Measurements from ENCODE around the gene HACL1.

The HACL1 gene

GRCh38 chr3:15601399-15602145 is at the start of gene HACL1, which contains the start of gene BTD:
Gene HACL1, minus strand, starts transcription at chr3:15601569. Its CDS starts 106 bp downstream, at chr3:15601463.
Gene BTD, plus strand, starts transcription at chr3:15601745. Its CDS starts 33,695 bp downstream, at chr3:15635440.
- DNase-seq (ENCODE audit: low spot score), result peak; percentile 96

- no peak for DNase-seq (ENCODE audit: low spot score)
Measured at GRCh38 chr3:15649858-15650257, 48.5 kb upstream of the HACL1 start.

- DNase-seq (ENCODE audit: low spot score), result no peak
Measured at GRCh38 chr3:15649341-15649740, 48.0 kb upstream of the HACL1 start.

- DNase-seq (ENCODE audit: low spot score), result peak; percentile 67
Measured at GRCh38 chr3:15647611-15648167, 46.3 kb upstream of the HACL1 start.

- peak; percentile 95 for DNase-seq (ENCODE audit: low spot score)
Measured at GRCh38 chr3:15646851-15647511, 45.6 kb upstream of the HACL1 start.

GRCh38 chr3:15645740-15646501 is 44.6 kb upstream of the HACL1 start:
- peak; percentile 81 for DNase-seq (ENCODE audit: low spot score)

- no peak for DNase-seq (ENCODE audit: low spot score)
Measured at GRCh38 chr3:15645246-15645645, 43.9 kb upstream of the HACL1 start.

- no peak for DNase-seq (ENCODE audit: low spot score)
Measured at GRCh38 chr3:15638891-15639262, 37.5 kb upstream of the HACL1 start.

GRCh38 chr3:15638193-15638890 is 37.0 kb upstream of the HACL1 start:
- DNase-seq (ENCODE audit: low spot score), result no peak

GRCh38 chr3:15637131-15637951 is 36.0 kb upstream of the HACL1 start:
- DNase-seq (ENCODE audit: low spot score), result no peak

- peak; percentile 88 for DNase-seq (ENCODE audit: low spot score)
Measured at GRCh38 chr3:15636028-15636709, 34.8 kb upstream of the HACL1 start.

GRCh38 chr3:15635121-15635661 is 33.8 kb upstream of the HACL1 start:
- DNase-seq (ENCODE audit: low spot score), result peak; percentile 74

GRCh38 chr3:15634671-15635070 is 33.3 kb upstream of the HACL1 start:
- no peak for DNase-seq (ENCODE audit: low spot score)

GRCh38 chr3:15633766-15634598 is 32.6 kb upstream of the HACL1 start:
- DNase-seq (ENCODE audit: low spot score), result no peak

- no peak for DNase-seq (ENCODE audit: low spot score)
Measured at GRCh38 chr3:15633159-15633558, 31.8 kb upstream of the HACL1 start.

GRCh38 chr3:15632212-15632580 is 30.8 kb upstream of the HACL1 start:
- no peak for DNase-seq (ENCODE audit: low spot score)

GRCh38 chr3:15631426-15632211 is 30.2 kb upstream of the HACL1 start:
- DNase-seq (ENCODE audit: low spot score), result no peak

GRCh38 chr3:15630646-15631350 is 29.4 kb upstream of the HACL1 start:
- DNase-seq (ENCODE audit: low spot score), result peak; percentile 50

All from AG08395 (cell line).